B cell (primary cell): ENCODE results near the gene NFASC.

Experiments used
- CTCF ChIP-seq: fragments of 200-600 bp; IDR thresholded peaks from one replicate; pipeline ENCODE4 v1.8.0; 2022; ENCODE audit warnings: antibody characterized with exemption, mild to moderate bottlenecking
- EZH2 ChIP-seq: IDR thresholded peaks from 2 replicates; pipeline ENCODE4 v1.6.1; 2012; ENCODE audit warnings: borderline replicate concordance, low read depth, mild to moderate bottlenecking, moderate library complexity, low read length; ENCODE audit not compliant: insufficient read depth, poor library complexity, severe bottlenecking

GRCh38 chr1:205041001-205041715, 170.5 kb downstream of the NFASC start:
- TF ChIP-seq CTCF (no peak), EZH2 (no peak)
